GM18861 (cell line): Measurements from ENCODE around the gene HEMGN.
A peak's percentile ranks its signal among the peaks of the same experiment; 100 is the strongest.
"Not testable (repeated sequence)": the region's sequence is repeated elsewhere in the genome, so short reads cannot be mapped to it uniquely, and the experiment has no call there.

Source experiments
- ATAC-seq: cut with Tn5 transposase; IDR thresholded peaks from one replicate; pipeline ENCODE4 v1.9.1; 2021; ENCODE audit not compliant: unreplicated experiment

Gene HEMGN

GRCh38 chr9:97966493-97966892 is 28.5 kb upstream of the HEMGN start:
- ATAC-seq = no peak

- ATAC-seq = no peak
Observed at GRCh38 chr9:97964901-97965300, 26.9 kb upstream of the HEMGN start.

DNA sequence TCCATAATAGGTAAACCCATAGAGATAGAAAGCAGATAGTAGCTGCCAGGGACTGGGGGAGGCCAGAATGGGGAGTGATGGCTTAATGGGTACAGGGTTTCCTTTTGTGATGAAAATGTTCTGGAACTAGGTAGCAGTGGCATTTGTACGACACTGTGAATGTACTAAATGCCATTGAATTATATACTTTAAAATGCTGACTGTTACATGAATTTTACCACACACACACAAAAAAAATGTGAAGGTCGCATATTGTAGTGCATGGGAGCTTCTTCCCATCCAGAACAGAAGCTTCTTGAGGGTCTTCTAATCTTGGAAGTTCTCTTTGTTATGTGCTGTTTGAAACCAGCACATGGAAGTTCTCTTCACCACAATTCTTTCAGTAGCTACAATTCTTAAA is 25.3 kb upstream of the HEMGN start:
- ATAC-seq = no peak

DNA sequence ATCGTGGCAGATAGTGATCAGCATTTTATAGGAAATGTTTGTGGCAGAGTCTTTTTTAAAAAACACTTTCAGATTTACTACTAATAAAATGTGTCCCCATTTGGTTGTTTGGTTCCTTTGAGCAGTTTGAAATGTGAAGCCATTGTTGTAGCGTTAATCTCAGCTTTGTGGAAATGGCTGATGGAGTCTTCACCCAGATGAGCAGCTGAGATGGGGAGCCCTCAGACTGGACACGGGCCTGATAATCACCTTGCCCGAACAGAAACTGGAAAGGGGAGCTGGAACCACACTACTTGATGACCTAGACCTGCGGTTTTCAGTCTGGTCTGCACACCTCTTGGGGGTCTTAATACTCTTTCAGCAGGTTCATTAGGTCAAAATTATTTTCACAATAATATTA is 24.6 kb upstream of the HEMGN start:
- ATAC-seq = no peak

GRCh38 chr9:97962136-97962535 is 24.2 kb upstream of the HEMGN start:
- ATAC-seq = no peak

DNA sequence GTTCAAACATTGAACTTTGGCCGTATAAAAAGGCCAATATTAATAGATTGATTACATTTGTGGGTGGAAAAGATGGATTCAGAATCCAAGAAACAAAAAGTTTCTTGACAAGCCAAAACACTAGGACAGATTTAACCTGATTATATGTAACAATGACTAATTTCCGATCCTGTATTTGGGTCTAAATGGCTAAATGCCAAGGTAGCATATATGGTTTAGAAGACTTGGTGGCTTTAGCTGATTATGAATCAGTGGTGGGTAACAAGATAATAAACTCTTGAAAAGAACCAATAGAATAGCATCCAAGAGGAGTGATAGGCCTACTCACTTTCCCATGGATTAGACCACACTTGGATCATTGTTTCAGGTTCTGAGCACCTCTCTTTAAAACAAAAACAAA is 23.4 kb upstream of the HEMGN start:
- no peak for ATAC-seq

DNA sequence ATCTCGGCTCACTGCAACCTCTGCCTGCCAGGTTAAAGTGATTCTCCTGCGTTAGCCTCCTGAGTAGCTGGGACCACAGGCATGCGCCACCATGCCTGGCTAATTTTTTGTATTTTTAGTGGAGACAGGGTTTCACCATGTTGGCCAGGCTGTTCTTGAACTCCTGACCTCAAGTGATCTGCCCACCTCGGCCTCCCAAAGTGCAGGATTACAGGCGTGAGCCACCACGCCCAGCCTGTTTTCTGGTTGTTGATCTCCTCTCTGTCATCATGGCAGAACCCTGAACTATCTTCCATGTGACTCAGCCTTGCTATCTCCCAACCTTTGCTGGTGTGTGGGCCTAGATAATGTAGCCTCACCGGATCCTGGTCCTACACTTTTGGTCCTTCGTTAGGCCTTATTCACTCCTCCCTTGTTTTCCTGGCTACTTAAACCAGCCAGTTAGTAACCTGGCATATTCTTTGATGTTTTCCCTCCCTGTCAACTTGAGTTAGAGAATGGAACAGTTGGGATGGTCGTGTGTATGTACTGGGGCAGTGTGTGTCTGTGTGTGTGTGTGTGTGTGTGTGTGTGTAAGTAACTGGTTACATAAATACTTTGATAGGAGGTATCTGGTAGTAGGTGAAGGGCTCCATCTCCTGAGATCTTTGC is 22.8 kb upstream of the HEMGN start:
- not testable (repeated sequence) for ATAC-seq

GRCh38 chr9:97959585-97959984 is 21.6 kb upstream of the HEMGN start:
- ATAC-seq = no peak

- ATAC-seq = no peak
Observed at GRCh38 chr9:97958812-97959511, 21.0 kb upstream of the HEMGN start.

GRCh38 chr9:97956331-97956730 is 18.4 kb upstream of the HEMGN start:
- ATAC-seq = no peak

DNA sequence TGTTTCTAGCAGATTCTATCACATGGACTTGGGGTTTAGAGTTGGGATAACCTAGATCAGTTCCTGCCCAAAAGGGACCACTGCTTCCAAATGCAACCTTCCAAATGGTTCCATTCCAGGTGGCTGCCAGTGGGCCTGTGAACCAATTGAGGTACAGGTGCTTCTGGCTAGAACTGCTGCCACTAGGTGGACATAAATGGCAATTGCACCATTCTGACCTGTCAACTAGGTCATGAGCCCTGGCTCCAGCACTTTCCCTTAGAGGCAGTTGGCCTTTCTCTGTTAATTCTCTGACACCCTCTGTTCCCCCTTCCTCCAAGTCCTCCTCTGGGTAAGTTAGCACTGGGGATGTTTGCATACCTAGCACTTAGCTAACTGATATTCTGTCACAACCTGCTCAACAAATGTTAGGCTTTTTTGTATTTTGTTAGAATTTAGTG is 16.6 kb upstream of the HEMGN start:
- peak; percentile 62 for ATAC-seq

DNA sequence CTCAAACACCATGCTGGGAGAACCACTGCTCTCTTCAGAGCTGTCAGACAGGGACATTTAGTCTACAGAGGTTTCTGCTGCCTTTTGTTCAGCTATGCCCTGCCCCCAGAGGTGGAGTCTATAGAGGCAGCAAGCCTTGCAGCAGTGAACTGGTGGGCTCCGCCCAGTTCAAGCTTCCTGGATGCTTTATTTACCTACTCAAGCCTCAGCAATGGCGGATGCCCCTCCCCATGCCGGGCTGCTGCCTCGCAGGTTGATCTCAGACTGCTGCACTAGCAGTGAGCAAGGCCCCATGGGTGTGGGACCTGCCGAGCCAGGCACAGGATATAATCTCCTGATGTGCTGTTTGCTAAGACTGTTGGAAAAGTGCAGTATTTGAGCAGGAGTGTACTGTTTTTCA is 12.9 kb upstream of the HEMGN start:
- not testable (repeated sequence) for ATAC-seq

DNA sequence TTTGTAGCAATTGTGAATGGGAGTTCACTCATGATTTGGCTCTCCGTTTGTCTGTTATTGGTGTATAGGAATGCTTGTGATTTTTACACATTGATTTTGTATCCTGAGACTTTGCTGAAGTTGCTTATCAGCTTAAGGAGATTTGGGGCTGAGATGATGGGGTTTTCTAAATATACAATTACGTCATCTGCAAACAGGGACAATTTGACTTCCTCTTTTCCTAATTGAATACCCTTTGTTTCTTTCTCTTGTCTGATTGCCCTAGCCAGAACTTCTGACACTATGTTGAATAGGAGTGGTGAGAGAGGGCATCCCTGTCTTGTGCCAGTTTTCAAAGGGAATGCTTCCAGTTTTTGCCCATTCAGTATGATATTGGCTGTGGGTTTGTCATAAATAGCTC is 9.1 kb upstream of the HEMGN start:
- ATAC-seq = not testable (repeated sequence)

DNA sequence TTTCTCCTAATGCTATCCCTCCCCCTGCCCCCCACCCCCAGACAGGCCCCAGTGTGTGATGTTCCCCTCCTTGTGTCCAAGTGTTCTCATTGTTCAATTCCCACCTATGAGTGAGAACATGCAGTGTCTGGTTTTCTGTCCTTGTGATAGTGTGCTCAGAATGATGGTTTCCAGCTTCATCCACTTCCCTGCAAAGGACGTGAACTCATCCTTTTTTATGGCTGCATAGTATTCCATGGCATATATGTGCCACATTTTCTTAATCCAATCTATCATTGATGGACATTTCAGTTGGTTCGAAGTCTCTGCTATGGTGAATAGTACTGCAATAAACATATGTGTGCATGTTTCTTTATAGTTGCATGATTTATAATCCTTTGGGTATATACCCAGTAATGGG is 7.5 kb upstream of the HEMGN start:
- ATAC-seq = not testable (repeated sequence)

DNA sequence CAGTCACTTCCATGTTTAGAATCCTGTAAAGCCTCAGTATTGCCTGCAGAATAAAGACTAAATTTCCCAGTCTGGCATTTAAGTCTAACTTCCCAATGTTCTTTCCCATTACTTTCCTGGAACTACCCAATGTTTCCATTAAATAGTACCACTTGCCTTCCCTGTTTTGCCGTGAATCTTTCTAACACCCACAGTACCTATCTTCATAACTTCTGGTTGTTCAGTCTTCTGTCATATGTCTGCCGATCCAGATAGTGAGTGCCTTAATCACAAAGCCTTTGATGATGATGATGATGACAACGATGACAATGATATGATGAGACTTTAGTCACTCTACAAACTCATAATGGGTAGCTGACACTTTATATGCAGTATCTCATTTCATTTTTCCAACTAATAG is 6.6 kb upstream of the HEMGN start:
- no peak for ATAC-seq

DNA sequence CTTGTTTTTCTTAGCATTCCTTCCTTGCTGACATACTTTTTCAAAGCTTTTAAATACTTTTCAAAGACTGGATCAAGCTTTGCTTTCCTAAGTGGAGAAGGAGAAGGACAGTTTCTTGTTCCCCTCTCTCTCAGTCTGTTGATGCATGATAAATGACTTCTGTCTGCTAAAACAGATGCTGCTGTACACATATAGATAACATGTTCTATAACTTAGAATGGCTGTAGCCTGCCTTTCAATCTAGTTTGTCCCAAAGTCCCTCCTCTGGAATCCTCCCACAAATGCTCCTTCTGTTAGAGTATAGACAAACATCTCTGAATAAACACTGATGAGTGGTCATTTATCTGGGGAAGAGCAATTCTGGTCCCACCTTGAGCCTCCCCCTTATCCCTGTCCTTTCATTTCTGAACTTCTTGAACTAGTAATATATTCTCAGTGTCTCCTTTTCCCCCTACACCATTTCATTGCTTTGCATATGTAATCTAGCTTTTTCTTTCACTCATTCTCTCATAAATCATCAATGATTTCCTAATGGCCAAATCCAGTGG is 5.4 kb upstream of the HEMGN start:
- ATAC-seq = no peak

GRCh38 chr9:97941323-97941722 is 3.4 kb upstream of the HEMGN start:
- ATAC-seq = no peak

DNA sequence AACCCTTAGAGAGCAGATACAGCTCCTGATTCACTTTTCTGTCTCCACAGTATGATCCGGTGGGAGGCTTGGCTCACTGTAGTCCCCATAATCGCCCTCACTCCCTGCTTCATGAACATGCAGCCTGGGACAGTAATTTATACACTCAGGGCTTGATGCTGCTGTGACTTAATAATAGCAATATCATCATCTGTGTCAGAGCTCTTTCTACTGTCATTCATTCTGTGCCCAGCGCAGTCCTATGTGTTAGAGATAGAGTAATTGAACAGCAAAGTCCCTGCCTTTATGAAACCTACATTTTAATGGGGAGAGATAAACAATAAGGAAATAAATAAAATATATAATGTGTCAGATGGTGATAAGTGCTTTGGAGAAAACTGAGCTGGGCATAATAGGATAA is 2.8 kb upstream of the HEMGN start:
- ATAC-seq = no peak

DNA sequence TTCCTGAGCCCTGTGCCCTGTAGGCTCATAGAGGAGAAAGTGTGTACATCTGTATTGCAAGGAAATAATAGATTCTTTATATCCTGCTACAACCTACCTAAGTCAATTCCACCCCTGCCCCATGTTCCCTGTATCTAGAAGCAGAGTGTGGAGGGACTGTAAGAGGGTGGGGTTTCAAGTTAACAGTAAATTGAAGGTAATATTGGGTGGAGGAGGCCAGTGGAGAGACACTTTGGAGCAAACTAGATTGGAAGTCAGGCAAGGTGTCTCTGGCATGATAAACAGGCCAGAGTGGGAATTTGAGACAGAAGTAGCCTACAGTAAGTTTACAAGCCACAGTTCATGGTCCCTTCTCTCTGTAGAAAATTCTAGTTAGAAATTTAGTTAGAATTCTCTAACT is 2.3 kb upstream of the HEMGN start:
- no peak for ATAC-seq

DNA sequence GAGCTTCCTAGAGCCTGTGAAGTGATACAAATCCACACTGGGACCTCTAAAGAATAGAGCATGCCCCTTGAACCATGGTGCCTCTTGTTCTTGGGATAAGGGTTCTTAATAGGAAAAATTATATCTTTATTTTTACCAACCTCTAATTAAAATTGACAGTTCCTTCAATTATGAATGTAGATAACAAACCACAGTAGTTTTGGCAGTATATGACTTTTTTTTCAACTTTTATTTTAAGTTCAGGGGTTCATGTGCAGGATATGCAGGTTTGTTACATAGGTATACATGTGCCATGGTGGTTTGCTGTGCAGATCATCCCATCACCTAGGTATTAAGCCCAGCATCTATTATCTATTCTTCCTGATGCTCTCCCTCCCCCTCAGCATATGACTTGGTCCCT is 974 bp downstream of the HEMGN start:
- ATAC-seq = no peak

GRCh38 chr9:97935276-97935675 is 2.7 kb downstream of the HEMGN start:
- ATAC-seq = no peak

- no peak for ATAC-seq
Observed at GRCh38 chr9:97934321-97935115, 3.5 kb downstream of the HEMGN start.
